IMR-90 (cell line): ENCODE results near the gene TMEM190.

Source experiments
- BHLHE40 ChIP-seq: fragments of 150-350 bp; IDR thresholded peaks from 2 replicates; pipeline ENCODE4 v1.6.1; 2016; ENCODE audit warnings: mild to moderate bottlenecking, low read depth, low read length
- CEBPB ChIP-seq: IDR thresholded peaks from 2 replicates; pipeline ENCODE4 v1.6.1; 2012; ENCODE audit warnings: low read depth, low read length, improper control_type of control experiment
- CTCF ChIP-seq: conservative IDR thresholded peaks from 2 replicates; pipeline ENCODE4 v1.5.1; 2012; ENCODE audit warnings: mild to moderate bottlenecking, low read depth, low read length, improper control_type of control experiment
- FOS ChIP-seq: fragments of 150-350 bp; IDR thresholded peaks from 2 replicates; pipeline ENCODE4 v1.6.1; 2016; ENCODE audit warnings: low read depth, low read length
- MAFK ChIP-seq: IDR thresholded peaks from 2 replicates; pipeline ENCODE4 v1.6.1; 2012; ENCODE audit warnings: low read depth, low read length, improper control_type of control experiment
- MXI1 ChIP-seq: IDR thresholded peaks from 2 replicates; pipeline ENCODE4 v1.6.1; 2012; ENCODE audit warnings: low read depth, mild to moderate bottlenecking, low read length, moderate library complexity, borderline replicate concordance
- POLR2A ChIP-seq: IDR thresholded peaks from 2 replicates; pipeline ENCODE4 v1.6.1; 2012; ENCODE audit warnings: mild to moderate bottlenecking, low read depth, low read length
- RAD21 ChIP-seq: IDR thresholded peaks from 2 replicates; pipeline ENCODE4 v1.6.1; 2012; ENCODE audit warnings: low read length, improper control_type of control experiment
- RCOR1 ChIP-seq: IDR thresholded peaks from 2 replicates; pipeline ENCODE4 v1.6.1; 2012; ENCODE audit warnings: mild to moderate bottlenecking, low read length, improper control_type of control experiment; ENCODE audit not compliant: insufficient replicate concordance
- RFX5 ChIP-seq: IDR thresholded peaks from 2 replicates; pipeline ENCODE4 v1.8.0; 2012; ENCODE audit warnings: low read depth, mild to moderate bottlenecking, low read length, moderate library complexity
- TF ChIP-seq, protein P1 (sequence below): fragments of 150-350 bp; IDR thresholded peaks from 2 replicates; pipeline ENCODE4 v1.6.1; 2017; ENCODE audit warnings: mild to moderate bottlenecking, antibody characterized with exemption, low read length, low read depth
- TF ChIP-seq, protein P2 (sequence below): fragments of 150-350 bp; IDR thresholded peaks from 2 replicates; pipeline ENCODE4 v1.6.1; 2016; ENCODE audit warnings: low read depth, mild to moderate bottlenecking, low read length, moderate library complexity, borderline replicate concordance

DNA sequence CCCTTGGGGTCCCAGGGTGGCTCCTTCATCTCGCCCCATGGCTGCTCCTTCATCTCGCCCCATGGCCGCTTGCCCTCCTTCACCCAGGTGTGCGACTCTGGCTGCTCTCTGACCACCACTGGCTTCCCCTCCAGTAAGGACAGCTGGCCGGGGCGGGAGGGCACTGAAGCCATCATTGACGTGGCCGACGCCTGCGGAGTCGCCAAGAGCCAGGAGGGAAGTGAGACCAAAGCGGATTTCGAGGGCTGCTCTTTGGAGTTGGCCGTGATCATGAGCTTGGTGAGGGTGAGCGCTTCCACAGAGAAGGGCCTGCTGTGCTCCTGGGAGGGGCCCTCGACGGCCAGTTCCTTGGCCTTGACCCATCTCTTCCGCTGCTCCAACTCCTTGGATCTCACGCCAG lies 18.1 kb upstream of the TMEM190 start:
- TF ChIP-seq CTCF (no peak), RCOR1 (no peak), RAD21 (no peak), POLR2A (no peak), CEBPB (no peak), FOS (no peak), MXI1 (no peak), RFX5 (no peak), BHLHE40 (no peak), MAFK (no peak)
- TF ChIP-seq, protein P1, sequence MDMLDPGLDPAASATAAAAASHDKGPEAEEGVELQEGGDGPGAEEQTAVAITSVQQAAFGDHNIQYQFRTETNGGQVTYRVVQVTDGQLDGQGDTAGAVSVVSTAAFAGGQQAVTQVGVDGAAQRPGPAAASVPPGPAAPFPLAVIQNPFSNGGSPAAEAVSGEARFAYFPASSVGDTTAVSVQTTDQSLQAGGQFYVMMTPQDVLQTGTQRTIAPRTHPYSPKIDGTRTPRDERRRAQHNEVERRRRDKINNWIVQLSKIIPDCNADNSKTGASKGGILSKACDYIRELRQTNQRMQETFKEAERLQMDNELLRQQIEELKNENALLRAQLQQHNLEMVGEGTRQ = no peak
- TF ChIP-seq, protein P2, sequence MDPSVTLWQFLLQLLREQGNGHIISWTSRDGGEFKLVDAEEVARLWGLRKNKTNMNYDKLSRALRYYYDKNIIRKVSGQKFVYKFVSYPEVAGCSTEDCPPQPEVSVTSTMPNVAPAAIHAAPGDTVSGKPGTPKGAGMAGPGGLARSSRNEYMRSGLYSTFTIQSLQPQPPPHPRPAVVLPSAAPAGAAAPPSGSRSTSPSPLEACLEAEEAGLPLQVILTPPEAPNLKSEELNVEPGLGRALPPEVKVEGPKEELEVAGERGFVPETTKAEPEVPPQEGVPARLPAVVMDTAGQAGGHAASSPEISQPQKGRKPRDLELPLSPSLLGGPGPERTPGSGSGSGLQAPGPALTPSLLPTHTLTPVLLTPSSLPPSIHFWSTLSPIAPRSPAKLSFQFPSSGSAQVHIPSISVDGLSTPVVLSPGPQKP = no peak
